Vagina (tissue), 2 donors: ENCODE results near the gene PAEP.

ENCODE experiments used
- CTCF ChIP-seq, 3 experiments: fragments of 450-650 bp in 2 of 3; fragments of 200-600 bp in 1 of 3; sonication (generic) in 1 of 3; IDR thresholded peaks; one replicate each; pipeline ENCODE4 v1.5.1; 2017 to 2019; ENCODE audit warnings: antibody characterized with exemption in 3 of 3, mild to moderate bottlenecking in 2 of 3, moderate library complexity in 2 of 3
- POLR2A ChIP-seq, 2 donors: fragments of 450-650 bp; IDR thresholded peaks; one replicate each; pipeline ENCODE4 v1.6.1; 2017; ENCODE audit warnings: antibody characterized with exemption in 2 of 2, mild to moderate bottlenecking in 2 of 2, moderate library complexity in 2 of 2
- POLR2AphosphoS5 ChIP-seq, 2 donors: sonication (generic); formaldehyde crosslinking; IDR thresholded peaks; one replicate each; pipeline ENCODE4 v1.9.0; 2017; ENCODE audit warnings: antibody characterized with exemption in 2 of 2, mild to moderate bottlenecking in 2 of 2, low read depth in 1 of 2; ENCODE audit not compliant: insufficient read depth in 1 of 2

- no peak for TF ChIP-seq CTCF (IDR thresholded peaks at IDR 0.05)
- TF ChIP-seq POLR2AphosphoS5 (IDR thresholded peaks at IDR 0.05; ENCODE audit: insufficient read depth in 1 of 2, low read depth in 1 of 2) = no peak
- TF ChIP-seq POLR2A (IDR thresholded peaks at IDR 0.05) = no peak
Measured at GRCh38 chr9:135562235-135562745, 734 bp downstream of the PAEP start.
